ENCODE data around the gene CSTA.

DNA sequence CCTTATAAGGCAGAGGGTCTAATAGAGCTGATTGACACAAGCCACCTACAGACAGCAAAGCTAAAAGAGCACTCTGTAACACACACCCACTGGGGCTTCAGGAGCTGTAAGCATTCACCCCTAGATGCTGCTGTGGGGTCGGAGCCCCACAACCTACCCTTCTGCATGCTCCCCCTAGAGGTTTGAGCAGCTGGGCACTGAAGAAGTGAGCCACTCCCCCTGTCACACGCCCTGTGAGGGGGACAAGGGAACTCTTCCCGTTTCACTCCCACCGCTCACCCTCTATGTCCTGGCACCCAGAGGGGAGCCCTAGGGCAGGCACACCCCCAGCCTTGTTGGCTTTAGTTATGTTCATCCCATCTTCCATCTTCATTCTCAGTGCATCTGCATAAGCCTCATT, 9.4 kb upstream of the CSTA start:
- TF ChIP-seq, protein P1, sequence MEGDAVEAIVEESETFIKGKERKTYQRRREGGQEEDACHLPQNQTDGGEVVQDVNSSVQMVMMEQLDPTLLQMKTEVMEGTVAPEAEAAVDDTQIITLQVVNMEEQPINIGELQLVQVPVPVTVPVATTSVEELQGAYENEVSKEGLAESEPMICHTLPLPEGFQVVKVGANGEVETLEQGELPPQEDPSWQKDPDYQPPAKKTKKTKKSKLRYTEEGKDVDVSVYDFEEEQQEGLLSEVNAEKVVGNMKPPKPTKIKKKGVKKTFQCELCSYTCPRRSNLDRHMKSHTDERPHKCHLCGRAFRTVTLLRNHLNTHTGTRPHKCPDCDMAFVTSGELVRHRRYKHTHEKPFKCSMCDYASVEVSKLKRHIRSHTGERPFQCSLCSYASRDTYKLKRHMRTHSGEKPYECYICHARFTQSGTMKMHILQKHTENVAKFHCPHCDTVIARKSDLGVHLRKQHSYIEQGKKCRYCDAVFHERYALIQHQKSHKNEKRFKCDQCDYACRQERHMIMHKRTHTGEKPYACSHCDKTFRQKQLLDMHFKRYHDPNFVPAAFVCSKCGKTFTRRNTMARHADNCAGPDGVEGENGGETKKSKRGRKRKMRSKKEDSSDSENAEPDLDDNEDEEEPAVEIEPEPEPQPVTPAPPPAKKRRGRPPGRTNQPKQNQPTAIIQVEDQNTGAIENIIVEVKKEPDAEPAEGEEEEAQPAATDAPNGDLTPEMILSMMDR (IDR thresholded peaks at IDR 0.05): no peak
- TF ChIP-seq POLR2A (IDR thresholded peaks at IDR 0.05): no peak
